Measurements from ENCODE around the gene CFAP410. TPM values are rescaled to one million over a fixed set of nuclear protein-coding genes. Genes with fewer than 3 reads are reported as not detected.

CFAP410 gene
- total RNA-seq, 3 donors from 2014 or later (not counting 1 experiment from before 2014, with no cell fraction given): 43.6 to 47.4 (median 46.7) TPM

DNA sequence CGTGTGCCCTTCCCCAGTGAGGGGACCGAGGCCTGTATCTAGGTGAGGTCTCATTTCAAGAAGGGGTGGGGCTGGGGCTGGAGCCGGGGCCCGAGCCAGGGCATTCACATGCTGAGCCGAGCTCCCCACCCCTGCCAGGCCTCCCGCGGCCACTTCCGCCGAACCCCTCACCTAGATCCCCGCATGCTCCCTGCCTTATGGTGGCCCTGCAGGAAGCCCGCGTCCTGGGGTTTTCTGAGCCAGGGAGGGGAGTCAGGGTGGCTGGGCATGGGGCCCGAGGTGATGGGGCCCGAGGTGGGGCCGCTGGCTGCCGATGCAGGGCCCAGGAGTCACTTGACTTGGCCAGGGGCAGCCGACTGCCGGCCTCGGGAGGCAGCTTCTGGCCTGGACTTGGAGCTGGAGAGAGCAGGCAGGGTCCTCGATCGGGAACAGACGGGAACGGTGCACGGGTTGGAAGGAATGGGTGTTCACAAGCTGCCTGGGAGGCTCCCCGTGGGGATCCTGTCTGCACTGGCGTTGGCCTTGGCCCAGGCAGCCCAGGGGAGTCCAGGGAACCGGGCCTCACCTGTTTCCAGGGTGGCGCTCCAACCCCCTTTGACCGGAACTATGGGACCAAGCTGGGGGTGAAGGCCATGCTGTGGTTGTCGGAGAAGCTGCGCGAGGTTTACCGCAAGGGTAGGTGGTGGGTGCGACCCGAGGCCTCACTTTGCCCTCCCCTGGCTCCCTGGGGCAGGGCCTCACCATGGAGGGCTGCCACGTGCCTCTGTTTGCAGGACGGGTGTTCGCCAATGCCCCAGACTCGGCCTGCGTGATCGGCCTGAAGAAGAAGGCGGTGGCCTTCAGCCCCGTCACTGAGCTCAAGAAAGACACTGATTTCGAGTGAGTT, 13.6 kb downstream of the CFAP410 start:
- Mint-ChIP-seq H3K9me3 (no peaks in the 10 kb centered on the region), H3K27ac (no peak overlapping the region), H3K4me1 (no peaks in the 10 kb centered on the region), H3K4me3 (no peak overlapping the region), H3K27me3 (ENCODE audit: low read depth in 2 of 2) (no peaks in the 10 kb centered on the region), H3K36me3 (no peaks in the 10 kb centered on the region)
- Histone ChIP-seq H3K36me3 (ENCODE audit: control insufficient read depth, insufficient read depth, low read length) (peaks cover 39% of the 10 kb centered on the region), H3K27me3 (ENCODE audit: control insufficient read depth, insufficient read depth, low read length) (no peaks in the 10 kb centered on the region), H3K27ac (ENCODE audit: low read length) (no peak overlapping the region), H3K4me1 (ENCODE audit: control insufficient read depth, insufficient read depth, low read length) (no peaks in the 10 kb centered on the region), H3K9me3 (ENCODE audit: control insufficient read depth, insufficient read depth, low read length) (no peaks in the 10 kb centered on the region), H3K4me3 (ENCODE audit: low read length) (no peak overlapping the region)
- ATAC-seq (no peak), DNase-seq (no peak)
- 95% methylated on average over 44 of the region's 44 CpGs for WGBS (ENCODE audit: insufficient coverage)
- TF ChIP-seq, protein P1, sequence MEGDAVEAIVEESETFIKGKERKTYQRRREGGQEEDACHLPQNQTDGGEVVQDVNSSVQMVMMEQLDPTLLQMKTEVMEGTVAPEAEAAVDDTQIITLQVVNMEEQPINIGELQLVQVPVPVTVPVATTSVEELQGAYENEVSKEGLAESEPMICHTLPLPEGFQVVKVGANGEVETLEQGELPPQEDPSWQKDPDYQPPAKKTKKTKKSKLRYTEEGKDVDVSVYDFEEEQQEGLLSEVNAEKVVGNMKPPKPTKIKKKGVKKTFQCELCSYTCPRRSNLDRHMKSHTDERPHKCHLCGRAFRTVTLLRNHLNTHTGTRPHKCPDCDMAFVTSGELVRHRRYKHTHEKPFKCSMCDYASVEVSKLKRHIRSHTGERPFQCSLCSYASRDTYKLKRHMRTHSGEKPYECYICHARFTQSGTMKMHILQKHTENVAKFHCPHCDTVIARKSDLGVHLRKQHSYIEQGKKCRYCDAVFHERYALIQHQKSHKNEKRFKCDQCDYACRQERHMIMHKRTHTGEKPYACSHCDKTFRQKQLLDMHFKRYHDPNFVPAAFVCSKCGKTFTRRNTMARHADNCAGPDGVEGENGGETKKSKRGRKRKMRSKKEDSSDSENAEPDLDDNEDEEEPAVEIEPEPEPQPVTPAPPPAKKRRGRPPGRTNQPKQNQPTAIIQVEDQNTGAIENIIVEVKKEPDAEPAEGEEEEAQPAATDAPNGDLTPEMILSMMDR (IDR thresholded peaks at IDR 0.05): no peak
- intact Hi-C loops (cut with micrococcal nuclease): no loop called here

DNA sequence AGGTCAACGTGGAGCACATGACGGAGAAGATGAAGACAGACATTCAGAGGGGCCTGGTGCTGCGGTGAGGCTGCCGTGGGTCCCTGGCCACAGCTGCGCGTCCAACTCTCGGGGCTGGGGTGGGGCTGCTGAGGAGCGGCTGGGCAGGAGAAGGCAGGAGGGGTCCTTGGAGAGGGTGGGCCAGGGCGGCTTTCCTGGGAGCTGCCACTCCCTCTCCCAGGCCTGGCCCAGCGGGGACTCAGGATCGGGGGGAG, 14.4 kb downstream of the CFAP410 start:
- 97% methylated on average over 11 of the region's 11 CpGs for WGBS (ENCODE audit: insufficient coverage)
- no peak for ATAC-seq
- no peak overlapping the region for H3K4me3 Mint-ChIP-seq
- Histone ChIP-seq H3K9me3 (ENCODE audit: control insufficient read depth, insufficient read depth, low read length) (no peaks in the 10 kb centered on the region), H3K36me3 (ENCODE audit: control insufficient read depth, insufficient read depth, low read length) (peaks cover 37% of the 10 kb centered on the region), H3K4me3 (ENCODE audit: low read length) (no peak overlapping the region), H3K27ac (ENCODE audit: low read length) (no peak overlapping the region), H3K27me3 (ENCODE audit: control insufficient read depth, insufficient read depth, low read length) (no peaks in the 10 kb centered on the region), H3K4me1 (ENCODE audit: control insufficient read depth, insufficient read depth, low read length) (no peaks in the 10 kb centered on the region)
- H3K27ac Mint-ChIP-seq: no peak overlapping the region
- H3K9me3 Mint-ChIP-seq: no peaks in the 10 kb centered on the region
- no peak for DNase-seq
- intact Hi-C loops (cut with micrococcal nuclease): no loop called here
- no peaks in the 10 kb centered on the region for H3K27me3 Mint-ChIP-seq (ENCODE audit: low read depth in 2 of 2)
- TF ChIP-seq, protein P1 (IDR thresholded peaks at IDR 0.05): no peak
- no peaks in the 10 kb centered on the region for H3K4me1 Mint-ChIP-seq
- no peaks in the 10 kb centered on the region for H3K36me3 Mint-ChIP-seq

DNA sequence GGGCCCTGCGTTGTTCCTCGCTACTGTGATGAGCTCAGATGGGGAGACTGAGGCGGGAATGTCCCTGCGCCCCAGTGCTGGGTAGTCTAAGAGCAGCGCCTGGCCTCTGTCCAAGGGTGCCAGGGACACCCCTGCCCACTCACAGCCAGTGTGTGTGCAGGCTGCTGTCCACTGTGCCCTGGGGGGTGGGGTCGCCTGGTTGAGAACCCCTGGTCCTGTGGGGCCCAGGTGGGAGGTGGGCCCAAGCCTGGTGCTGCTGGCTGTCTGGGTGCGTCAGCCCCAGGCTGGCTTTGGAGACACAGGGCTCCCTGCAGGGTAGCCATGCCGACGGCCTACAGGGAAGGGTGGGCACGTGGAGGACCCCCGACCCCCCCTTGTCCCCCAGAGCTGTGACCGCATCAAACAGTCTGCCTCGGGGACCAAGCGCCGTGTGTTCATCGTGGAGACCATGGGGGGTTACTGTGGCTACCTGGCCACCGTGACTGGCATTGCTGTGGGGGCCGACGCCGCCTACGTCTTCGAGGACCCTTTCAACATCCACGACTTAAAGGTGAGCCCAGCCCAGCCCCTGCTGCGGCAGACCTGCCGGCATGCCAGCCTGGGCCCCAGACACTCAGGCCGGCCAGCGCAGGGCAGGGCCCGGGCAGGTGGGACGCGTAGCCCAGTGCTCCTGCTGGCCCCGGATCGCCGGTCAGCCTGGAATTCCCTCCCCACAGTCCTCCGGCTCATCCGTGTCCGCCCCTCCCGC, 14.9 kb downstream of the CFAP410 start:
- Histone ChIP-seq H3K9me3 (ENCODE audit: control insufficient read depth, insufficient read depth, low read length) (no peaks in the 10 kb centered on the region), H3K27ac (ENCODE audit: low read length) (no peak overlapping the region), H3K27me3 (ENCODE audit: control insufficient read depth, insufficient read depth, low read length) (no peaks in the 10 kb centered on the region), H3K36me3 (ENCODE audit: control insufficient read depth, insufficient read depth, low read length) (peaks cover 37% of the 10 kb centered on the region), H3K4me3 (ENCODE audit: low read length) (no peak overlapping the region), H3K4me1 (ENCODE audit: control insufficient read depth, insufficient read depth, low read length) (no peaks in the 10 kb centered on the region)
- H3K4me1 Mint-ChIP-seq: no peaks in the 10 kb centered on the region
- H3K27ac Mint-ChIP-seq: no peak overlapping the region
- no peak for DNase-seq
- no peaks in the 10 kb centered on the region for H3K9me3 Mint-ChIP-seq
- intact Hi-C loops (cut with micrococcal nuclease): no loop called here
- no peaks in the 10 kb centered on the region for H3K27me3 Mint-ChIP-seq (ENCODE audit: low read depth in 2 of 2)
- ATAC-seq: no peak
- H3K4me3 Mint-ChIP-seq: no peak overlapping the region
- WGBS (ENCODE audit: insufficient coverage): 94% methylated on average over 37 of the region's 37 CpGs
- TF ChIP-seq, protein P1 (IDR thresholded peaks at IDR 0.05): no peak
- H3K36me3 Mint-ChIP-seq: no peaks in the 10 kb centered on the region
